Fibroblast of the aortic adventitia (primary cell): ENCODE data around the gene PTCH1. TPM values are rescaled to one million over a fixed set of nuclear protein-coding genes. Genes with fewer than 3 reads are reported as not detected.

ENCODE experiments used
- DNase-seq: peaks from one replicate; pipeline ENCODE4 v3.0.0-alpha.2; 2010; ENCODE audit warnings: low read depth
- H3K4me3 ChIP-seq: 2 replicates; pipeline ENCODE4 v1.5.1; 2011; ENCODE audit warnings: low read depth, mild to moderate bottlenecking, control low read depth, low read length, moderate library complexity
- total RNA-seq: library from RNA; depleted of rRNA; stranded (reverse); fragments of >200 nt; gene quantifications from 2 replicates; pipeline ENCODE4 v1.2.3, GENCODE V29; 2012; ENCODE audit warnings: low replicate concordance
- TF ChIP-seq, protein P1 (sequence below): IDR thresholded peaks from 2 replicates; pipeline ENCODE4 v1.5.1; 2011; ENCODE audit warnings: mild to moderate bottlenecking, low read length, control low read depth, inconsistent platforms; ENCODE audit not compliant: insufficient read depth

Gene PTCH1
- total RNA-seq, 1 donor: 9.4 TPM

- no peak for DNase-seq
- TF ChIP-seq, protein P1, sequence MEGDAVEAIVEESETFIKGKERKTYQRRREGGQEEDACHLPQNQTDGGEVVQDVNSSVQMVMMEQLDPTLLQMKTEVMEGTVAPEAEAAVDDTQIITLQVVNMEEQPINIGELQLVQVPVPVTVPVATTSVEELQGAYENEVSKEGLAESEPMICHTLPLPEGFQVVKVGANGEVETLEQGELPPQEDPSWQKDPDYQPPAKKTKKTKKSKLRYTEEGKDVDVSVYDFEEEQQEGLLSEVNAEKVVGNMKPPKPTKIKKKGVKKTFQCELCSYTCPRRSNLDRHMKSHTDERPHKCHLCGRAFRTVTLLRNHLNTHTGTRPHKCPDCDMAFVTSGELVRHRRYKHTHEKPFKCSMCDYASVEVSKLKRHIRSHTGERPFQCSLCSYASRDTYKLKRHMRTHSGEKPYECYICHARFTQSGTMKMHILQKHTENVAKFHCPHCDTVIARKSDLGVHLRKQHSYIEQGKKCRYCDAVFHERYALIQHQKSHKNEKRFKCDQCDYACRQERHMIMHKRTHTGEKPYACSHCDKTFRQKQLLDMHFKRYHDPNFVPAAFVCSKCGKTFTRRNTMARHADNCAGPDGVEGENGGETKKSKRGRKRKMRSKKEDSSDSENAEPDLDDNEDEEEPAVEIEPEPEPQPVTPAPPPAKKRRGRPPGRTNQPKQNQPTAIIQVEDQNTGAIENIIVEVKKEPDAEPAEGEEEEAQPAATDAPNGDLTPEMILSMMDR: no peak
- no peak overlapping the region for H3K4me3 ChIP-seq
These were observed 32.5 kb downstream of the PTCH1 start for GRCh38 chr9:95484225-95484624.

GRCh38 chr9:95483431-95483830, 33.3 kb downstream of the PTCH1 start:
- H3K4me3 ChIP-seq: no peak overlapping the region
- TF ChIP-seq, protein P1: no peak
- no peak for DNase-seq

DNA sequence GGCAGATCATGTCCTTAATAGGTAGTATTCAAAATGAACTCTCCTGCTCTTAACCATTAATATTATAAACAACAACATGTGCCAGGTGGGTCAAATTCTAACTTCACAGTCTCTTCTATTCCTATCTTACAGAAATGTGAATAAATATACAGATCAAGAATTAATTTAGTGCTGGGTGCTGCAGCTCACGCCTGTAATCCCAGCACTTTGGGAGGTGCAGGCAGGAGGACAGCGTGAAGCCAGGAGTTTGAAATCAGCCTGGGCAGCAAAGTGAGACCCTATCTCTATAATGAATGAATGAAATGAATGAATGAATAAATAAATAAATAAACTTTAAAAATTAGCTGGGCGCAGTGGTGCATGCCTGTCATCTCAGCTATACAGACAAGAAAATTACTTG, 34.1 kb downstream of the PTCH1 start:
- no peak overlapping the region for H3K4me3 ChIP-seq
- DNase-seq: no peak
- TF ChIP-seq, protein P1: no peak

DNA sequence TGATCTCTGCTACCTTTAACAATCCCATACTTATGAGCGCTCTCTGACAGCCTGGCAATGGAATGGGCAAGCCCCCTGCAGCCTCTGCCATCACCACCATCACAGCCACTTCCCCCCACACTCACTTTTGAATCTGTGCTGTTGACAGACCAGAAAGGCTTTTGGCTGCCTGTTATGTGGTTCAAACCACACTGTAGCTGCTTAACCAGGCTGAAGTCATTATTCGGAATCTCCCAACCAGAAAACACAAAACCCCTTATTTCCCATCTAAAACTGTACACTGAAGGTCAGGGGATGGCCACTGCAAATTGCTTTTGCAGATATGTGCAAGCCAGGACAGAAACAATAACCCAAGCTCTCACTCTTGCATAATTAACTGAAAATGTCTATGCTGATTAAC, 35.8 kb downstream of the PTCH1 start:
- no peak overlapping the region for H3K4me3 ChIP-seq
- TF ChIP-seq, protein P1: no peak
- no peak for DNase-seq

- H3K4me3 ChIP-seq: no peak overlapping the region
- no peak for DNase-seq
- TF ChIP-seq, protein P1: no peak
These were observed 36.4 kb downstream of the PTCH1 start for GRCh38 chr9:95480346-95480745.

DNA sequence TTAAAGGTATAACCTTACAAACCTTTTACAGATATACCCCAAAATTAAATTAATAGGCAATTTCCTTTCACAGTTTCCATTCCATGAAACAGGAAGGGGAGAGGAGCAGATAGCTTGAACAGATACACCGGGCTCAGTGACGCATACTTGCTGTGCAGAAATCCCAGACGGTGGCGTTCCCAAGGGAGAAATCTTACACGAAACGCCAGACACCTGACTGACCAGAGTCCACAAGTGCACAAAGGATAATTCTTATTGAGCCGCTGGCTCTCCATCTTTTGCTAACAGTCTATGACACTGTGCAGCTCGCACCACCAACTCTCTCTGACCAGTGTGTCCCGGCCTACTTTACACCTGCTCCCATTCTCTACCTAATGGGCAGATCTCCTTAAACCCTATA, 37.4 kb downstream of the PTCH1 start:
- DNase-seq: no peak
- H3K4me3 ChIP-seq: no peak overlapping the region
- TF ChIP-seq, protein P1: no peak

DNA sequence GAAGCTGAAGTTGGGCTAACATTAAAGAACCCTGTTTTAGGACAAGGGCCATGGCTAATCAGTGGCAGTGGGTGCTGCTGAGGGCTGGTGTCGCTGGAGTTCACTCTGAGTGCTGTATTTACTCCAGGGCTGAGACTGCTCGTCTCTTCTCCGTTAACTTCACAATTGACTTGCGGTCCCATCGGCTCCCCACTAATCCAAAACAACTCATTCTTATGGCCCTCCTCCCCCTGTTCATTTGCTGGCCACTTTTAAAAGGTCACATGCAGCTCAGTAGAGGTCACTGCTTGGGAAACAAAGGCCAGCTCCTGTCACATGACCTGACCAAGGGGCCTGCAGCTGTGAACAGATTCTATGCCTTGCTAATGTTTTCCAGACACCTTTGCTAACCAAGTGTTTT, 38.4 kb downstream of the PTCH1 start:
- no peak overlapping the region for H3K4me3 ChIP-seq
- TF ChIP-seq, protein P1: no peak
- DNase-seq: no peak
